RWPE1 (cell line): ENCODE data around the gene ZFPM1.

ENCODE experiments used
- CTCF ChIA-PET: fragments of 350-600 bp; sonication (Branson Sonifier 250); formaldehyde crosslinking; extraction: SDS; loops from one replicate; lab custom pipeline; 2021; lab: Yijun Ruan, JAX
- POLR2A ChIA-PET: fragments of 400-600 bp; formaldehyde crosslinking; extraction: SDS; loops from one replicate; lab custom pipeline; 2020; ENCODE audit warnings: antibody characterized with exemption; ENCODE audit not compliant: low non-redundant PET; lab: Yijun Ruan, JAX
- DNase-seq: peaks from one replicate; pipeline ENCODE4 v3.0.0; 2012; ENCODE audit warnings: low spot score
- H3K27ac ChIP-seq: fragments of 450-650 bp; 2 replicates; pipeline ENCODE4 v1.5.1; 2017
- TF ChIP-seq, protein P1 (sequence below): fragments of 450-650 bp; conservative IDR thresholded peaks from 2 replicates; pipeline ENCODE4 v1.5.1; 2017; ENCODE audit warnings: low read depth, mild to moderate bottlenecking

The ZFPM1 gene

DNA sequence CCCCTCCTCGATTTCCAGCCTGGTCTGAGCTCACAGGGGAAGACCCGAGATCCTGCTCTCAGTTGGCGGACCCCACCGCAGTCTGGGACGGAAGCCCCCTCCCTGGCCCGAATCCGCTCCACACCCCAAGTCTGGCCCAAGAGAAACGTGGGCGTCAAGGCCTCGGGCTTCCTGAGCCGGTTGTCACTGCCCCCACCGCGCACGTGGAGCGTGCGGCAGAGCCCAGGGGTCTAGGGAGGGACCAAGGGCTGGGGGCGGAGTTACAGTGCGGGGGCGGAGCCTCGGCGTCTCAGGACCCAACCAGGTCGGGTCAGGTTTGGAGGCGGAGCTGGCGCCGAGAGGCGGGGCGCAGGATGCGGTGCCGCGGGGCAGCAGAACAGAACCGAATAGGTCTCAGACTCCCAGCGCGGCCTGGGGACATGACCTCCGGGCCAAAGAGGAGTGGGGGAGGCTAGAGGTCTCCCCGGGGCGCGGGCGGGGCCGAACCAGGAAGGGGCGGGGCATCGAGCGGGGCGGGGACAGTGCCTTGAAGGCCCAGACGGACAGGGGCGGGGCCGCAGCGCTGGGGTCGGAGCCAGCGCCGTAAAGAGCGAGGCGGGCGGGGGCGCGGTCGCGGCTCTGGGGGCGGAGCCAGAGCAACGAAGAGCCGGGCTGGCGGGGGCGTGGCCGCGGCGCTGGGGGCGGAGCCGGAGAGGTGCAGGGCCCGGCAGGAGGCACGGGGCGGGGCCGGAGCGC is 431 bp upstream of the ZFPM1 start:
- DNase-seq: peak; percentile 95
- peak overlapping the region; percentile 80 for H3K27ac ChIP-seq
- POLR2A ChIA-PET: no interaction called here
- CTCF ChIA-PET: interaction anchor here (0.6 to 1.2 kb wide), 2 partner anchors 174 to 1501 kb away, joined by 4 read pairs; no protein-coding TSS in a partner anchor
- TF ChIP-seq, protein P1, sequence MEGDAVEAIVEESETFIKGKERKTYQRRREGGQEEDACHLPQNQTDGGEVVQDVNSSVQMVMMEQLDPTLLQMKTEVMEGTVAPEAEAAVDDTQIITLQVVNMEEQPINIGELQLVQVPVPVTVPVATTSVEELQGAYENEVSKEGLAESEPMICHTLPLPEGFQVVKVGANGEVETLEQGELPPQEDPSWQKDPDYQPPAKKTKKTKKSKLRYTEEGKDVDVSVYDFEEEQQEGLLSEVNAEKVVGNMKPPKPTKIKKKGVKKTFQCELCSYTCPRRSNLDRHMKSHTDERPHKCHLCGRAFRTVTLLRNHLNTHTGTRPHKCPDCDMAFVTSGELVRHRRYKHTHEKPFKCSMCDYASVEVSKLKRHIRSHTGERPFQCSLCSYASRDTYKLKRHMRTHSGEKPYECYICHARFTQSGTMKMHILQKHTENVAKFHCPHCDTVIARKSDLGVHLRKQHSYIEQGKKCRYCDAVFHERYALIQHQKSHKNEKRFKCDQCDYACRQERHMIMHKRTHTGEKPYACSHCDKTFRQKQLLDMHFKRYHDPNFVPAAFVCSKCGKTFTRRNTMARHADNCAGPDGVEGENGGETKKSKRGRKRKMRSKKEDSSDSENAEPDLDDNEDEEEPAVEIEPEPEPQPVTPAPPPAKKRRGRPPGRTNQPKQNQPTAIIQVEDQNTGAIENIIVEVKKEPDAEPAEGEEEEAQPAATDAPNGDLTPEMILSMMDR: no peak

DNA sequence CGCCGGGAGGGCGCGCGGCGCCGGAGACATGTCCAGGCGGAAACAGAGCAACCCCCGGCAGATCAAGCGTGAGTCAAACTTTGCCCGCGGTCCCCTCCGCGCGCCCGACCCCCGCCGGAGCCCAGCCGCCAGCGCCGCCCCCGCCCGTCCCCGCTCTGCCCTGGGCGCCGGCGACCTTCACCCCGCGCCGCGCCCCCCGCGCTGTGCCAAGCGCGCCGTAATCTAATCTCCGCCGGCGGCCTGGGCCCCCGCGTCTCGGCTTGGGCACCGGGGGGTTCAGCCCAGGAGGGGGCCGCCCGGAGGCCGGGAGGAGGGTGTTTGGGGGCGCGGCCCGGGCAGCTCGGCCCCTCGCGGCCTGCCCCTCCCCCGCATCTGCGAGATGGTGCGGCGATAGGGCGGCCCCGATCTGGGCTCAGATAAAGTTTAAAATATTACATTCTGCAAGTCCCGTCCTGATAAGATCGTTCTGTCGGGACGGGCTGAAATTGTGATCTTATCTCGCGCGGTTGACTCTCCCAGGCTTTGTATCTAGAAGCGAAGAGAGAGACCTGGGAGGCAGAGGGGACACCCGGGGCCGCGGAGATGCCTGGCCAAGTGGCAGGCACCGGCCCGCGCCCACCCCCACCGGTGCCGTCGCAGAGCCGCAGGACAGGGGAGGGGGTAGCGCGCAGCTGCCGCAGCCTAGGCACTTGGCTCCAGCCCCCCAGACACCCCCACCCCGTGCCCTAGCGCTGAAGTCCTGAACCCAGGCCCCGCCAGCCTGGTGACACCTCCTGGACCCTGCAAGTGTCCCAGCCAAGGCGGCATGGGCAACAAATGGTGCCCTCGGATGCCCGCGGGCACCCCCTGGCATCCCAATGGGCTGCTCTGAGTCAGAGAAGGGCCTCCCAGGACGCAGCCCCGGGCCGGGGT is 787 bp downstream of the ZFPM1 start:
- peak; percentile 30 for DNase-seq
- CTCF ChIA-PET: interaction anchor here (0.6 to 2.0 kb wide), 3 partner anchors 57 to 470 kb away, joined by 3 to 7 read pairs (median 4); no protein-coding TSS in a partner anchor
- peak overlapping the region; percentile 80 for H3K27ac ChIP-seq
- TF ChIP-seq, protein P1: no peak
- POLR2A ChIA-PET: interaction anchor here (0.7 kb wide), 1 partner anchor 10 kb away, joined by 4 read pairs; no protein-coding TSS in a partner anchor

DNA sequence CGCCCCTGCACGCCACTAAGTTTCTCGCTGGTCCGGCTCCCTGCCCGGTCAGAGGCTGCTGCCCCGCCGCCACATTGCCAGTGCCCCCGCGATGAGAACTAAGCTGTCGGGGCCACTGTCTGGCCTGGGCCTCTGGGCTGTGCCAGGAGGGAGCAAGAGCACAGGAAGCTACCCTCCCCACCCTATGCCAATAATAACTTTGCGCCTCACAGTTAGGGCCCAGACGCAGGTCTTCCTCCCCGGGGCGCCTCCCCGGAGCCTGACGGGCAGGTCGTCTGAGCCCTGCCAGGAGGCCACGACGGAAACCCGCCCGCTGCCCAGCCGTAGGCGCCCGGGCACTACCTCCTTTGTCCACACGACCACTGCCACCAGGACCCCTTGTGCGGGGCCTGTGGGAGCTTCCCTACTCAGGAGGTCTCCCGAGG is 1.5 kb downstream of the ZFPM1 start:
- TF ChIP-seq, protein P1: no peak
- CTCF ChIA-PET: interaction anchor here (0.6 to 2.0 kb wide), 5 partner anchors 16 to 733 kb away, joined by 3 to 7 read pairs (median 4); no protein-coding TSS in a partner anchor
- POLR2A ChIA-PET: interaction anchor here (0.7 kb wide), 1 partner anchor 10 kb away, joined by 4 read pairs; no protein-coding TSS in a partner anchor
- DNase-seq: peak; percentile 30
- peak overlapping the region; percentile 80 for H3K27ac ChIP-seq

DNA sequence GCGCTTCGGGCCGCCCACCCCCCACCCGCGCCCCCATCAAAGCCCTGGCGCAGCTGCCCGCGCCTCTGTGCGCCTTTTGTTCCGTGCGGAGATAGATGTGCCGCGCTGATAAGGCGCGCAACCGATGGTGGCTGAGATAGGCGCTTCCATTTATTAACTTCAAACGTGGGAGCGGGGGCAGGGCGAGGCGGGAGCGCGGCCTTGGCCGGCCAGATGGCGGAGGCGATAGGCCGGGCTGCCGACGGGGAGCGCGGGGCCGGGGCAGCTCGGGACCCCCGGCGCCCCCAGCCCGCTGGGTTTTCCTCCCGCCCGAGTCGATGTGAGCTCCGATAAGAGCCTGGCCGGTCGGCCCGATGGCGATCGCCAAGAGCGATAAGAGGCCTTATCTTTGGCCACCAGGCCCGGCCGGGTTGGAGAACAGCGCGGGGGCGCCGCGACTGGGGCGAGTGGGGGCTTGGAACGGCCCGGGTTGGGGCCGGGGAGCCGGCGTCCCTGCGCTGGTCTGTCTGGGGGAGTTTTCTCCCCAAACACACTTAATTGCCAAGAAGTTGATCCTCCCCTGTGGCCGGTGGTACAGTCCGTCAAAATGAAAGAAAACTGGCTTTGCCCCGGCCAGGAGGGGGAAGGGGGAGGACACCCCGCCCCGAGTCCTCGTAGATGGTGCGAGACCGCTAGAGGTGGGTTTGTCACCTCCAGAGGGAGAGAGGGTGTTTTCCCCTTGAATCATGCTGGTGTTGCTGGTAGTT is 2.7 kb downstream of the ZFPM1 start:
- POLR2A ChIA-PET: no interaction called here
- peak; percentile 55 for DNase-seq

DNA sequence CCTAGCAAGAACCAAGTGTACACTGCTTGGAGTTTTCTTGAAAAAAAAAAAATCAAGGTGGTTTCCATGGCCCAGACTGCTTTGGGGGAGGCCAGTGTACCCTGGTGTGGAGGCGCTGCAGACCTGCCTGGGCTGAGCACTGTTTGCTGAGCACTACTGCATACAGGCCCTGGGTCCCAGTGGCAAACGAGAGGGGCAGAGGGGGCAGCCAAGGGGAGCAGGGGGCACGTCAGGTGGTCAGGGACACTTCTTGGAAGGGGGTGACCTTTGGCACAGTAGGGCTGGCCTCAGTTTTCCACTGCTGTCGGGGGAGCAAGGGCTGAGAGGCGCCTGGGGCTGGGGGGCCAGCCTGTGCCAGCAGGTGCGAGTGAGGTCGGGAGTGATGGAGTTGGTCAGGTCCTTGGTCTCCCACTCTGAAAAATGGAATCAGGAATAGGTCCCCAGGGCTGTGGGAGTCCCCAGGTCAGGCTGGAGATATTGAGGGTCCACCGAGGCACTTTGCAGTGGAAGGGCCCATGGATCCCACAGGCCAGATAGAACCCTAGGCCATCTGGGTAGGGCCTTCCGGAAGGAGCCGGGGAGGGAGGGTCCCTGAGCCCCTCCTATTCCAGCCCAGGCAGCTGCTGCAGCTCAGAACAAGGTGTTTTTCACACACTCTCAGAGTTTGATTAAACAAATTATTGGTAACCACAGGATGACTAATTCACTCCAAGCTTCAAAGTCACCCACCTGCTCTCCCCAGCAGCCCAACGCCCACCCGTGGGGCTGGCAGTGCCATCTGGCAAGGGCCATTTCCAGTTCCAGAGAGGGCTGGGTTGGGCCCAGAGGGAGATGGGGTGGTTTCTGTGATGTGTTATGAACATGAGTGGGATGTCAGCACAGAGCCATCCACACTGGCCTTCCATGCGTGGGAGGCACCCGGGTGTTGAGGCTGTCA is 3.5 kb downstream of the ZFPM1 start:
- H3K27ac ChIP-seq: peak overlapping the region; percentile 80
- ChIA-PET CTCF (interaction anchor here (0.6 kb wide), 2 partner anchors 36 to 399 kb away, joined by 3 to 4 read pairs; no protein-coding TSS in a partner anchor), POLR2A (interaction anchor here (0.5 kb wide), 1 partner anchor 333 kb away, joined by 3 read pairs; no protein-coding TSS in a partner anchor)
- TF ChIP-seq, protein P1: no peak
- no peak for DNase-seq

More for the DNA sequence above, 2.7 kb downstream of the ZFPM1 start:
- CTCF ChIA-PET: interaction anchor here (0.6 to 2.0 kb wide), 3 partner anchors 27 to 82 kb away, joined by 3 to 7 read pairs (median 3); no protein-coding TSS in a partner anchor
- TF ChIP-seq, protein P1: no peak; the same call in 1 of the 2 replicates
- peak overlapping the region; percentile 80 for H3K27ac ChIP-seq
